Measurements from ENCODE around the gene NCOR2.

- TF ChIP-seq, protein P1, sequence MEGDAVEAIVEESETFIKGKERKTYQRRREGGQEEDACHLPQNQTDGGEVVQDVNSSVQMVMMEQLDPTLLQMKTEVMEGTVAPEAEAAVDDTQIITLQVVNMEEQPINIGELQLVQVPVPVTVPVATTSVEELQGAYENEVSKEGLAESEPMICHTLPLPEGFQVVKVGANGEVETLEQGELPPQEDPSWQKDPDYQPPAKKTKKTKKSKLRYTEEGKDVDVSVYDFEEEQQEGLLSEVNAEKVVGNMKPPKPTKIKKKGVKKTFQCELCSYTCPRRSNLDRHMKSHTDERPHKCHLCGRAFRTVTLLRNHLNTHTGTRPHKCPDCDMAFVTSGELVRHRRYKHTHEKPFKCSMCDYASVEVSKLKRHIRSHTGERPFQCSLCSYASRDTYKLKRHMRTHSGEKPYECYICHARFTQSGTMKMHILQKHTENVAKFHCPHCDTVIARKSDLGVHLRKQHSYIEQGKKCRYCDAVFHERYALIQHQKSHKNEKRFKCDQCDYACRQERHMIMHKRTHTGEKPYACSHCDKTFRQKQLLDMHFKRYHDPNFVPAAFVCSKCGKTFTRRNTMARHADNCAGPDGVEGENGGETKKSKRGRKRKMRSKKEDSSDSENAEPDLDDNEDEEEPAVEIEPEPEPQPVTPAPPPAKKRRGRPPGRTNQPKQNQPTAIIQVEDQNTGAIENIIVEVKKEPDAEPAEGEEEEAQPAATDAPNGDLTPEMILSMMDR (IDR thresholded peaks at IDR 0.05), result no peak
- TF ChIP-seq POLR2A (IDR thresholded peaks at IDR 0.05), result no peak
Measured at GRCh38 chr12:124520907-124521306, 46.5 kb downstream of the NCOR2 start.

Data from heart left ventricle (tissue), 13 donors.